Measurements from ENCODE around the gene SLC25A39. TPM values are rescaled to one million over a fixed set of nuclear protein-coding genes. Genes with fewer than 3 reads are reported as not detected.

Gene SLC25A39
- total and polyA plus RNA-seq, 9 of the 15 experiments (the other 6 are each of a cell fraction or from before 2014, with no cell fraction given) = 4.8 to 267 (median 140) TPM

- TF ChIP-seq MYC (IDR thresholded peaks at IDR 0.05; ENCODE audit: low read depth, low read length) (no peak; the same call in 1 of the 2 replicates), MYC (CRISPR knock-in tag; IDR thresholded peaks at IDR 0.05; ENCODE audit: borderline replicate concordance, low read depth) (peak; percentile 39; the same call in 1 of the 2 replicates), ZBTB8A (IDR thresholded peaks at IDR 0.05; ENCODE audit: partially characterized antibody) (no peak), HDAC1 (IDR thresholded peaks at IDR 0.05) (peak in 1 of 2 experiments; percentile 48; a peak in 1 of 4 replicates), KLF16 (IDR thresholded peaks at IDR 0.05) (0 out of 2 replicates have a peak, but pooled peaks have one; percentile 35), CBFA2T3 (IDR thresholded peaks at IDR 0.05) (peak; percentile 48; the same call in 1 of the 2 replicates), TAF7 (tag; IDR thresholded peaks at IDR 0.05) (no peak), SMAD3 (CRISPR knock-in tag; conservative IDR thresholded peaks at IDR 0.05) (0 out of 2 replicates have a peak, but pooled peaks have one; percentile 4), FOXA3 (CRISPR knock-in tag; conservative IDR thresholded peaks at IDR 0.05 in 1 of 2, IDR thresholded peaks at IDR 0.05 in 1 of 2) (0 out of 4 replicates have a peak, but pooled peaks of 1 of the 2 experiments have one; percentile 10), CBX2 (IDR thresholded peaks at IDR 0.05; ENCODE audit: insufficient read depth, low read length, poor library complexity, severe bottlenecking) (no peak), NR4A1 (CRISPR knock-in tag; IDR thresholded peaks at IDR 0.05) (no peak), NR4A1 (tag; IDR thresholded peaks at IDR 0.05) (peak; percentile 60; the same call in 1 of the 2 replicates), REST (IDR thresholded peaks at IDR 0.05; ENCODE audit: borderline replicate concordance) (peak; percentile 59; the same call in 1 of the 2 replicates), REST (CRISPR knock-in tag; IDR thresholded peaks at IDR 0.05; ENCODE audit: low read depth) (0 out of 2 replicates have a peak, but pooled peaks have one; percentile 31), ATF7 (IDR thresholded peaks at IDR 0.05) (peak; percentile 97), KDM5B (IDR thresholded peaks at IDR 0.05; ENCODE audit: insufficient replicate concordance, low read depth, low read length) (peak; percentile 51), MXD1 (CRISPR knock-in tag; IDR thresholded peaks at IDR 0.05; ENCODE audit: borderline replicate concordance, poor library complexity, severe bottlenecking) (no peak), KLF6 (CRISPR knock-in tag; IDR thresholded peaks at IDR 0.05; ENCODE audit: borderline replicate concordance) (no peak; the same call in 1 of the 2 replicates)
Measured at GRCh38 chr17:44279666-44280391, 44.8 kb downstream of the SLC25A39 start (continued).
